Tibial nerve (tissue), 3 donors: ENCODE data around the gene SRY.

Experiments
- CTCF ChIP-seq, 5 experiments: fragments of 200-600 bp in 3 of 5; fragments of 450-650 bp in 2 of 5; sonication (generic) in 3 of 5; IDR thresholded peaks; one replicate each; pipeline ENCODE4 v1.5.1; 2016 to 2019; ENCODE audit warnings: antibody characterized with exemption in 5 of 5, mild to moderate bottlenecking in 3 of 5, moderate library complexity in 2 of 5
- POLR2A ChIP-seq, 2 donors: fragments of 450-650 bp; IDR thresholded peaks; one replicate each; pipeline ENCODE4 v1.6.1; 2017; ENCODE audit warnings: antibody characterized with exemption in 2 of 2, mild to moderate bottlenecking in 2 of 2, moderate library complexity in 2 of 2

- TF ChIP-seq CTCF (IDR thresholded peaks at IDR 0.05): no peak
- no peak for TF ChIP-seq POLR2A (IDR thresholded peaks at IDR 0.05)
These were observed 47.7 kb upstream of the SRY start for GRCh38 chrY:2835230-2835629.
